Measurements from ENCODE around the gene HOXA3.

HOXA3 gene

DNA sequence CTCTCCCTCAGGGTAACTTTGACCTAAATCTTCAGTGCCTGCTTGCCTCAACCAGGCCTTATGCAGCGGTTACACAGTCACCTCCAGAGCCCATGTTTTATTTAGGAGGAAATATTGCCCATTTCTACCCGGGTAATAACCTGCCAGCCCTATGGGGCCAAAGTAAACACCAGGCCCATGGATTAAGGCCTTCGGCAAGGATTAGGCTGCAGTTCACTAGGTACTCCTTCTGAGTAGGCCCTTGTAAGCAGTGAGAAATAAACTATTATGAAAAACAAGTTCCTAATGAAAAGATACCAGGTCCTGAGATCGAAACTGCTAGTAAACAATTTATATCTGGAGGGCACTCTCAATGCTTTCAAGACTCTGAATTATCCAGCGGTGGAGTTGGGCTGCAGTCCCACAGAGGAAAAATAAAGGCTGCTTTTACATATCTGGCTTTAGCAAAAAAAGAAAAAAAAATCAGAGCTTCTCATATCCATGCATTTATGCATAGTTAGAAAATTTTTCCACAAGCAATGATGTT, 25.5 kb upstream of the HOXA3 start:
- DNase-seq (ENCODE audit: low spot score), result no peak

DNA sequence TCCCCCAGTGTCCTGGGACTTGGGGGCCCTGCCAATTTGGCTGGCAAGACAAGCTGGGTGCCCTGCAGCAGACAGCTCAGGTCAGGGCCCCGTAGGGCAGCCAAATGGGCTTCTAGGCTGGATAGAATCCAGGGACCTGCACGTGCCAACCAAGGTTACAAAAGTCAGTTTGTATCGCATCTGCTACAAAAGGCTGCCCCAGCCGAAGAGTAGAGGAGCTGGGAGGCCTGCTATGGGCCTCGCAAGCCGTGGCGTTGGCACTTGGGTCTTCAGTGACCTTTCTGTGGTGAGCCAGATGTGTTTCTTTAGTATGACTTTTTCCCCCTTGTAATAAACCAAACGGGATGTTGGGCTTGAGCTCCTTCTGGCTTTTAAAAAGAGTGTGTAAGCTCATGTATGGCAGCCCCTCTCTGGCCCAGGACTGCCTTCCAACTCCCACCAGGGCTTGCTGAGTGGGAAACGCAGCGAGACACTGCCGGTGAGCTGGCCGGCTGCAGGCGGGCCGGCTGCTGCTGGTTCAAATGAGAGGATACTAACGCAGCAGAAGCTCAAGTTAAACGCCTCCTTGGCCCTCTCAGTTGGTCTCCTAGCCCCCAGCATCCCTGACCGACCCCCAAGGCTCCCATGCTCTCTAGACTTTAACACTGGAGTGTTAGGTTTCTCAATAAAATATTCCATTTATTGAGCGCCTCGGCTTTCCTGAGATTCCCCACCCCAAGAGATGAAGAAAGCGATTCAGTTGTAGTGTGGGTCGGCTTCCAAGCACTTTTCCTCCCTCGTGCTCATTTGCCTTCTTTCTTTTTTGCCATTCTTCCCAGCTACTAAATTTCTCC, 24.8 kb upstream of the HOXA3 start:
- DNase-seq (ENCODE audit: low spot score), result no peak

DNA sequence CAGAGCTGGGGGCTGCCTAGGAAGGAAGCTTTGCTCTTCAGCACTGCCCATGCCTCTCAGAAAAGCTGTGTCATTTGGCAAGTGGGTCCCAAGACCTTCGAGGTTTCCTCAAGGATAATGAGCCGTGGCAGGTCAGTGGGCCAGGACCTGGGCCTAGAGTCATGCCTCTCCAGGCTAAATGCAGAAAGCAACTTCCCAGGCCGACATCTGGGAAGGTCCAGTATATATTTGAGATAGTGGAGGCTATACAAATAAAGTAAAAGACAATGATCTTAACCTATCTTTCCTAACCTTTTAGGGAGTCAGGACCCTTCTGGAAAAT, 24.1 kb upstream of the HOXA3 start:
- no peak for DNase-seq (ENCODE audit: low spot score)

DNA sequence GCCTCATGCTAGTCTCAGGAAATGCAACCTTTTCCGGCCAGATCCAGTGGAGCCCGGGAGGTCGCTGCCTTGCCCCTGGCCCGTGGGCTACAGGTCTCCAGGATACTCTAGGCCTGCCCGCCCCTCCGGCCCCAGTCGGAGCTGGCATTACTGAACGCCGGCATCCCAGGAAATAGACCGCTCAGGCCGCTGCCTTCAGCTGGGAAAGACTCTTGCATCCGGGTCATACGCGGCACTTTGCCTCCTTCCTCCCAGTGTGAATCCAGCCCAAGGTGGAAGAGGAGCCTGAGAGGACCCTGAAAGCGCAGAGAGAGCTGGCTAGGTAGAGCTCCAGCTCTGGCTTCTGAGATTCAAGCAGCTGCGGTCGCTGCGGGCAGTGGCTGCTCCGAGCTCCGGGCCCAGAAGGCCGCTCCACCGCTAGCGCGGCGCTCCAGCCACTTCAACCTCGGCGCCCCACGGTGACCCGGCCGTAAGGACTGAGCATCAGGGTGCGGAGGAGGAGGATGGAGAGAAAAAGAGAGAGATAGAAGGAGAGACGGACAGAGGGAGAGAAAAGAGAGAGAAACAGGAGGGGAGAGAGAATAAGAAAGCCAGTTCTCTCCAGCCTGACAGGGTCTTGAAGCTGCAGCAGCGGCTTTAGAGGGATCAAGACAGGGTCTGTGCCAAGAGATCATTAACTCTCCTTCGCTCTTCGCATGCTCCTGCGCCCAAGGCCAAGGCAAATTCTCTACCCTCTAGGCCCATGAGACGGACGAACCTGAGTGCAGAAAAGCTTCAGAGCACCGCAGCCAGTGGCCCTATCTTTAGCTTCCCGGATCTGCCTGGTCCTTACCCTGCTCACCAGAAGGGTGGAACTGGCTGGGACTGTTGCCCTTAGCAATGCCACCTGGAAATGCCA, 23.5 kb upstream of the HOXA3 start:
- no peak for DNase-seq (ENCODE audit: low spot score)

DNA sequence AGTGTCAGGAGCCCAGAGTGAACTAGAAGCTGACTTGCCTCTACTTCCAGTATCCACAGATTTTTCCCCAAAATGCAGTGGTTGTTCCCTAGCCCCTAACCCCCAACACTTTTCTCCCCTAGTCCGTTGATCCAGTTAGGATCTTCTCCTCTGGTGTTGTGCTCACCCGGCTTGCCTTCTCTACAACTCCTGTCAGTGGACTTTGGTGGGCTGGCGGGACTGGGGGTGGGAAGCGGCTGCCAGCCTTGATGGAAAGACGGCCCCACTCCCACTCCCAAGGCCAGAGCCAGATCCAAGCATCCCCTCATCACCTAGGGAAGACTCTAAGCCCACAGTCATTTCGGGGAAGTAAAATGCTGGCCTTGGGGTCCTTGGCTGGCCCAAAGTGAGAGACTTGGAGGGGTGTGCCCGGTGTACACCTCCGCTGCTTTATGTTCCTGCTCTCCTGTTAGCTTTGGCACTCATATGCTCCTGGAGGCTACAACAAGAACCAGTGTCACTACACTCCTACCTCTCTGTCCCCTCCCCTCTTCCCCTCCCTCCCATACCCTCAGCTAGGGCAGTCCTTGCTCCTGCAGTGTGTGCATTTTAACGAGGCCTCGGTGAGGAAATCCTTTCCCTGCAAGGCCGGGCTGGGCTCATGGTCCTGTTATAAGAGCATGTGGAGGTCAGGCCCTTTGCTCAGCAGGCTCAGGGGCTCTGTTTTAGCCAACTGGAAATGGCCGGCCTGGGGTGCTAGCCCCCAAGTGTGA, 22.7 kb upstream of the HOXA3 start:
- no peak for DNase-seq (ENCODE audit: low spot score)

DNA sequence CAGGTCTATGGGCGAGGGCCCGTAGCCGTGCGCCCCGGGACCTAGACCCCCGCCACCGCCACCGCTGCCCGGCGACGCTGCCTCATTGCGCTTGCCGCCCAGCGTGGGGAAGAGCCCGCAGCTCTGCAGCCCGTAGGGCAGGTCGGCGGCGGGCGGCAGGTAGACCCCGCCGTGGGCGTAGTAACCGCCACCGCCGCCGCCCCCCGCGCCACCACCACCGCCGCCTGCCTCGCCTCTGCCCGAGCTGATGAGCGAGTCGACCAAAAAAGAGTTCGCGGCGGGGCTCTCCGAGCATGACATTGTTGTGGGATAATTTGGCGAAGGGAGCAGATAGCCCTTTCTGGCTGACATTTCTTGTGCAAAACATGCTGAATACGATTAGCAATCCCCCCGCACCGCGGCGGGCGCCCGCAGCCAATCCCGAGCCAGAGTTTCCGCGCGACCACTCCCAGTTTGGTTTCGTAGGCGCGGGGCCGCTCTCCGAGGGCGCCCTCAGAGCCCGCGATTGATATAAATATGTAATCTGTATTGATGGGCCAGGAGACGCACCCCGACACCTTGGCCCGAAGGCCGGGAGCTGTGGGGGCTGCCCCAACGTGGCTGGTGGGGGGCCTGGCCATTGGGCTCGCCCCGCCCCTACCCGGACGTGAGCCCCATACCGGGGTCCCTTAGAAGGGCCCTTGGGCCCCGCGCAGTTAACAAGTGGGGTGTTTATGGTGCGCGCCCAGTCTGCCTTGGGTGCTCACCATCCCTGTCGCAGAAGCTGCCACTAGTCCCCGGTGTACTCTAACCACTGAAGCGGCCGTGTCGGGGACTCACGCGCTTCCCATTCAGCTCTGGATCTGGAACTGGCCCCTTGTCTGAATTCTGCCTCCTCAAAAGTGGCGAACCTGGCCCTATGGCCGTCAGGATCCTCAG, 21.8 kb upstream of the HOXA3 start, which contains the start of gene HOXA10:
Gene HOXA10 (minus strand): TSS at position 365 of the 918 bp plus-strand sequence. CDS start 14 bp downstream, at position 351.
- no peak for DNase-seq (ENCODE audit: low spot score)

DNA sequence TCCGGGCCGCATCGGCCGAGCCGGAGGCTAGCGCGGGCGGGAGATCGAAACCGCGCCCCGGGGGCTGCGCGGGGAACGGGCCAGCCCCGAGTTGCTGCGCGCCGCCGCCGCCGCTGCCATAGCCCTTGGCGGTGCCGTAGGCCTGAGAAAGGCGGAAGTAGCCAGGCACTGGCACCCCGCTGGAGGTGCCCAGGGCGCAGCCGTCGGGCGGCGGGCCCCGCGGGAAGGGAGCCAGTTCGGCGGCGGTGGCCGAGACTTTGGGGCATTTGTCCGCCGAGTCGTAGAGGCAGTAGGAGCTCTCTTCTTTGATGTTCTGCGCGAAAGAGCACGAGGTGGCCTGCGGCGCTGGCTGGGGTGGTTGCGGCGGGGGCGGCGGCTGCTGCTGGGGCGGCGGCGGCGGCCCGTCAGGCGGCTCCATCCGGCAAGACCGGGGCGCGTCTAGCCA, 21.1 kb upstream of the HOXA3 start:
- DNase-seq (ENCODE audit: low spot score), result no peak

DNA sequence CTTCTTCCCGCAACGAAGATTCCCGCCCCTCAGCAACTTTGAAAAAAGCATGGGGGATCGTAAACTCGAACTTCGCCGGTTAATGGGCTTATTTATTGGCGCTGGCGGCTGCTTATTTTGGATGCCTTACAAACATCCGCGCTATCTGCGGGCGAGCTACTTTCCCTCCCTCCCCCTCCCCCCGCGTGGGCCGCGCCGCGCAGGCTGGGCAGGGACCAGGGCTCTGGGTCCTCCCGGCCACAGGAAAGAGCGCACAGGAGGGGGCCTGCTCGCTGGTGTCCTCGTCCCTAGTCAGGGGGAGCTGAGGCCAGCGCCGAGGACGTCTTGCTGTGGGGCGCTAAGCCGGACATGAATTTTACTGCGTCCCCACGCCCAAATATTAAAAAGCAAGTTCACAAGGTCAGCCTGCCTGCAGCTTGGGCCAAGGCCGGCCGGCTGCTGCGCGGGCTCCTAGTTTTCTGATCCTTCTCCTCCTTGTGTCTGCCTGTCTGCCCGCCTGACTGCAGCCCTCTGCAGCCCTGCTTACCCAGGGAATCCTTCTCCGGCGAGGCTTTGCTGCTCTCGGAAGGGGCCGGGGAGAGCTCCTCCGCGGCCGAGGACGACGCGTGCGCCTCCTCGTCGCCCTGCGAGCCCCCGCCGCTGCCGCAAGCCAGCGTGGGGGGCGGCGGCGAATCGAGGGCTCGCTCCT, 20.6 kb upstream of the HOXA3 start:
- peak; percentile 69 for DNase-seq (ENCODE audit: low spot score)

DNA sequence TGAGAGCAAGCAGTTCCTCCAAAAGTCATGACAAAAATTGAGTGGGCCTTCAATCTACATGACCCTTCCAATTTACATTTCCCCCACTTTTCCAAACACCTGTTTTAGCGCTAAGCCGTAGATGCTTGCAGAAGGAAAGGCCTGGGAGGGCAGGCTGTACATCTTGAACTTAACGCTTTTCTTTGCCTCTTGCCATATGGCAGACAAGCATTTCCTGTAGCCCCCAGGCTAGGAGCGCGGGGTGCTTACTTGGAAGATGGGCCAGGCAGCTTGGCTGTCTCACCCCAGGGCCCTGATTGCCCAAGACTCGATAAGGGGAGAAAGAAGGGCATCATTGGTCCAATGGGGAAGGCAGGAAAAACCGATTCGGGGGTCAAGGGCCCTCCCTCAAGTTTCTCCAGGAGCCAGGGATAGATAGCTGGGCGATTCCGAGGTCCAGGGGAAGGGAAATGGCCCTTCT, 20.0 kb upstream of the HOXA3 start:
- no peak for DNase-seq (ENCODE audit: low spot score)

DNA sequence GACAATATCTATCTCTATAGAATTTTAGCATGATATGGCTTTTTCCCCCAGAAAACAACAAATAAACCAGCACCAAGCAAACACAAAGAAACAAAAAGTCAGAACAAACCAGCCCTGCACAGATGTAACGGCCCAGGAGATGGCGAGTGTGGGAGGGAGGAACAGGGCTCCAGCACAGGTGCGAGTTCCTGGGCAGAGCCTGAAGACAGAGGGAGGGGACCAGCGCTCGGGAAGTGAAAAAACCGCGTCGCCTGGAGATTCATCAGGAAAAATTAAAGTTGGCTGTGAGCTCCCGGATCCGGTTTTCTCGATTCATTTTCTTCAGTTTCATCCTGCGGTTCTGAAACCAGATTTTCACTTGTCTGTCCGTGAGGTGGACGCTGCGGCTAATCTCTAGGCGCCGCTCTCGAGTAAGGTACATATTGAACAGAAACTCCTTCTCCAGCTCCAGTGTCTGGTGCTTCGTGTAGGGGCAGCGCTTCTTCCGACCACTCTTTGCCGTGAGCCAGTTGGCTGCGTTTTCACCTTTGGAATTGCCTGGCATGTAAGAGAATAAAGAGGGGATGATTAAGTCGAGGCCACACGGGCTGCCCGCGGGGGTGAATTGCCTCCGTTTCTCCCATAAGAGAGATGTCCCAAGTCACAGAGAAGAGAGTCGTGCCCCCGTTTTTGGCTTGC, 19.4 kb upstream of the HOXA3 start:
- DNase-seq (ENCODE audit: low spot score), result no peak

DNA sequence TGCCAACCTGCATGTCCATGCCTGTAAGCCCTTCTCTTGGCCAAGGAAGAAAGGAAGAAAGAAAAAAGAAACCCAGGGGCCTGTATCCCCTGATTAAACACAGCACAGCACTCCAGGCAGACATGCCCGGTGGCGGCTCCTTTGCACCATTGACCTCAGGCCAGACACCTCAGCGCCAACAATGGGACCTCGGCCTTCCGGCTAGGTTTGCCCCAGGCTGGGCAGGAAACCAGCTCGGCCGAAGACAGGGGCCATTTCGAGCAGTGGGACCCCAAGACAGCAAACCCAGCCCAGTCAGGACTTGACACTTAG, 18.9 kb upstream of the HOXA3 start:
- DNase-seq (ENCODE audit: low spot score), result no peak

DNA sequence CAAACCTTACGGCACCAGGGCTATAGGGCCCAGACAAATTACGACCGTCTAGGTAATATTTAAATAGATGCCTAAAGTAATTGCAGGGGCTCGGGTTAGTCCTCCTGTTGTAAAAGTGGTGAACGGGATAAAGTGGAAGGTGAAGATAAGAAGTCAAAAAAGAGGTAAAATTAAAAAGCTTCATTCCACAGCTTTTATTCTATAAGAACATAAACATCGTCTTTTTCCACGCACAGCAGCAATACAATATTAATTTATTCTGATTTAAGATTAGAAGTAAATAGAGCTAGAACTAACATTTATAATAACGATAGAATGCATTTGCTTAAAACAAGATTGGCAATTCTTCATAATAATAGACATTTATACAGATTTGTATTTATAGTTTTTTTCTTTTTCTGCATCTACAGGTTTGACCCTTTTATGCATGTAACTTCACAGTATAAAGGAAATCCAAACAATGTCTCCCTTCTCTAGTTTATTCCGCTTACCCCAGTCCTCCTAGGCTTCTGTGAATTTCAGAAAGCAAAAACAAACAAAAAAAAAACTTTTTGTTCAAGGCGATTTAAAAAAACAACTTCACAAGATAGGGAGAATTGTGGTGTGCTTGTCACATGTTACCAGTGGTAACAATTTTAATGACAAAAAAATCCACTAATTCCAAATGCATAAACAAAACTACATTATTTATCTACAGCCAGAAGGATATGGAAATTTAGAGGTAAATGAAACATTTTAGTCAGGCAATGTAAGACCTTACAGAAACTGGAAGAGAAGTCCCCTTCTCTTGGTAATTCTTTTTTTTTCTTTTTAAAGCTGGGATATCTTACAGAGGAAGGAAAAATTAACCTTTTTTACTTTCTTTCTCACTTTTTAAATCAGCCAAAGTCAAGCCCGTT, 18.3 kb upstream of the HOXA3 start:
- DNase-seq (ENCODE audit: low spot score), result no peak

DNA sequence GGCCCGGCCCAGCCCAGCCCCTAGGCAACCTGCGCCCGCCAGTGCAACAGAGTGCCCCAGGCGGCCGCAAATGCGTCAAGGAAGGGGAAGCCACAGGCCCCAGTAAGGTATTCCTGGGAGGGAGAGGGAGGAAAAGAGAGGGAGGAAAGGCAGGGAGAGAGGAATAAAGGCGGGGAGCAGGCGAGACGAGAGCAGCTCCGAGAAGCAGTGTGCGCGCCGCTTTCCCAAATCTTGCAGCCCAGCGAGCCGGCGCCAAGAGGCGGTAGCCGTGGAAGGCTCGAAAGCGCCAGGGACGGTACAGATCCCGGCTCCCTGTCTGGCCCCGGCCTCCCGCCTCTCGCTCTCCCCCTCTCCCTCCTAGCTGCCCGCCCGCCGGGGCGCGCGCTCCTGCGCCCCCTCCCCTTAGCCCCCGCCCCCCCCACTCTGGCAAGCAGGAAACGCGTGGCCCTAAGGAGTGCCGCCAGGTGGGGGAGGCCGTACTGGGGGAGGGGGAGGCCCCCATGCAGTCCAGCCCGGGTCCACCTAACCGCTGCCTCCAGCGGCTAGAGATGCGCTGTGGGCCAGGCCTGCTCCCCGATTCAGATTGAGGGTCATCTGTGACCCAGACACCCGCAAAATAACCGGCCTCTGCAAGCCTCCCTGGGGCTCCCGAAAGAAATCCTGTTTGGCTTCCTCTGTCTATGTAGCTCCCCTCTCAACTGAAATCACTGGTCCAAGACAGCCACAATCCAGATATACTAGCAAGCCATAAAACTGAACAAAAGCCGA, 17.5 kb upstream of the HOXA3 start:
- no peak for DNase-seq (ENCODE audit: low spot score)

DNA sequence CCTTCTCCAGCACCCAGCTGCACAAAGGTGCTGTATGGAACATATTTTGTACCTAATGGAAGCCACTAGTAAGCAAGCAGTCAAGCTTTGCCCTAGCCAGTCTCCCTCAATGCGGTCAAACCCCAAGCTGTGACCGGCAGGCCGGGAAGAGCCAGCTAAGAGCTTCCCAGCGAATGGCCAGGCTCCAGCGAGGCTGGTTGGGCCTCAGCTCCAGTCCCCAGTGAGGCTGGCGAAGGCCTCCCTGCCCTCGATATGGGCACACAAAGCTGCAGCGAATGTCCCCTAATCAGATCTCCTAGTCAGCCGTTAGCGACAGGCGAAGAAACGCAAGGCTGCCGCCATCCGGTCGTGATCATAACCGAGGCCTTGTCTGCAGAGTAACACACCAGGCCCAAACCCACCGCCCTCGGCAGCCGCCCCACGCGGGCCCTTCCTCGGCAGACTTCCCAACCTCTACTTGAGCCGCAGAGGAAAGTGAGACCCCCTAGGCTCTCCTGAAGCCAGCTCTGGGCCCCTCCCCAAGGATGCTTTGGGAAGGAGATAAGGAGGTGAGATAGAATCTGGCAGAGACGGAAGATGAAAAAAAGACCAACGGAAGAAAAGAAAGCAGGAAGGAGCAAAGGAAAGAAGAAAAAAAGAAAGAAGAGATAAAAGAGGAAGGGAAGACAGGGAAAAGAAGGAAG, 16.0 kb upstream of the HOXA3 start:
- DNase-seq (ENCODE audit: low spot score), result no peak

DNA sequence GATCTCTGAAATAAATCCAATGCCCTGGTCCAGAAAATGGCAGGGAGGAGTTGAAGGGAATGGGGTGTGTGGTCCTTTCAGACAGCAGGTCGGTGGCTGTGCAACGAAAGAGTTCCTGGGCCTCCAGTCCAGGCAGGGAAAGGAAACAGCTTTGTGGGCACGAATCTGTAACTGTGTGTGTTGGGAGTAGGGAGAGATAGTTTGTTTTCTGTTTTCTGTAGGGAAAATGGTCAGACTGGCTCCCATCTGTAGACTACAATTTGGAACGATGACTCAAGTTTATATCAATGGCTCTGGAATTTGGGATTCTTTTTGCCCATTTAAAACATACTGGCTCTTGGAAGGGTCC, 15.5 kb upstream of the HOXA3 start:
- DNase-seq (ENCODE audit: low spot score), result no peak

DNA sequence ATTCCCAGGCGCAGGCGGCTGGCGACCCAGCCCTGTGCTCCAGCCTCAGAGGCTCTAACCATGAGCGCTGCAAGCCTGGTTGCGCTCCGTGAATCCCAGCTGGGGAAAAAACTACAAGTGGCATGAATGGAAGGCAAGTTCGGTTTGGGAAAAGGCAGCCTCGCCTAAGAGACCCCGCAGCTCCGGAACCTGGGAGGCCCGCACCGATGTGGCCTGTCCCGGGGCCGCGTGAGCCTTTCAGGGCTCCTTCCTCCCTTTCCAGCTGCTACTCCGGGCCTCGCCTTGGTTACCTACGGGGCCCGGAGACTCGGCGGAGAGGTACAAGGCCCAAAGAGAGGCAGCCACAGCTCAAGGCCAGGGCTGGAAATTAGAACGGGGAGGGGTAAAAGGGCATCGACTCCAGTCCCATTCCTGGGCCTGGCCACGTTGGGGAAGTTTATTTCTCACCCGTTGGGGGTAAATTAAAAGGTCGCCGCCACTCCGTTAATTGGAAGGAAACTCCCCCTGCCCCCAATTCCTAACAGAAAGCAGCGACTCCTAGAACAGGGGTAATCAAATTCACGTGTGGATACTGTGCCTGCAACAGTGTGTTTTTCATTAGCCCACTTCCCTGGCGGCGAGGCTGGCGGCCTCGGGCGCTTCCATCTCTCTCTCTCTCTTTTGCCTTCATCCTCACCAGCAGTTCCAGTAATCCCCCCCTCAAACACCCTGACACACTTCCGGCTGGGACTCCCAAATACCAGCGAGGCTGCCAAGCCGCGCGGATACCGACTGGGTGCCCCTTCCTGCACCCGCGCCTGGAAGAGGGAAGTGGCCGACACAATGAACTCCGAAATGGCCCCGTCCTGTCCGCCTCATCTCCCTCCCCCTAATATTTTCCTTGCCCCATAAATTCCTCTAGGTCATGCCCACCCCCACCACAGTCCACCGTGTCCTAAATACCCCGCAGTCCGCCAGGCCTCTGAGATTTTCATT, 14.4 kb upstream of the HOXA3 start:
- no peak for DNase-seq (ENCODE audit: low spot score)

Data from D341Med (cell line).